Vagina (tissue), 2 donors: ENCODE data around the gene COX4I2. TPM values are rescaled to one million over a fixed set of nuclear protein-coding genes. Genes with fewer than 3 reads are reported as not detected.

Source experiments
- DNase-seq, 2 donors: peaks; one replicate each; pipeline ENCODE4 v3.0.0-alpha.2; 2017; ENCODE audit errors: extremely low spot score in 2 of 2
- H3K27ac ChIP-seq: fragments of 200-600 bp; sonication (generic); one replicate; pipeline ENCODE4 v1.5.1; 2019
- H3K27me3 ChIP-seq: fragments of 200-600 bp; sonication (generic); one replicate; pipeline ENCODE4 v1.5.1; 2019
- H3K36me3 ChIP-seq, 2 donors: fragments of 200-600 bp; sonication (generic); one replicate each; pipeline ENCODE4 v1.5.1; 2017 to 2019
- H3K4me1 ChIP-seq: fragments of 200-600 bp; sonication (generic); one replicate; pipeline ENCODE4 v1.5.1; 2019
- H3K4me3 ChIP-seq, 2 donors: fragments of 200-600 bp; sonication (generic); 1 replicate in 1 of 2; 2 replicates in 1 of 2; pipeline ENCODE4 v1.5.1; 2016 to 2019
- H3K9me3 ChIP-seq: fragments of 200-600 bp; sonication (generic); one replicate; pipeline ENCODE4 v1.5.1; 2019
- POLR2A ChIP-seq, 2 donors: fragments of 450-650 bp; IDR thresholded peaks; one replicate each; pipeline ENCODE4 v1.6.1; 2017; ENCODE audit warnings: antibody characterized with exemption in 2 of 2, mild to moderate bottlenecking in 2 of 2, moderate library complexity in 2 of 2
- POLR2AphosphoS5 ChIP-seq, 2 donors: sonication (generic); formaldehyde crosslinking; IDR thresholded peaks; one replicate each; pipeline ENCODE4 v1.9.0; 2017; ENCODE audit warnings: antibody characterized with exemption in 2 of 2, mild to moderate bottlenecking in 2 of 2, low read depth in 1 of 2; ENCODE audit not compliant: insufficient read depth in 1 of 2
- intact Hi-C: fragments of 100-400 bp; cut with DNase I; formaldehyde crosslinking; loops from one replicate; pipeline ENCODE4 v1.15.1; 2023
- total RNA-seq: library from RNA; depleted of rRNA; stranded (reverse); fragments of >200 nt; gene quantifications from one replicate; pipeline ENCODE4 v1.2.3, GENCODE V29; 2016
- TF ChIP-seq, protein P1 (sequence below), 3 experiments: fragments of 450-650 bp in 2 of 3; fragments of 200-600 bp in 1 of 3; sonication (generic) in 1 of 3; IDR thresholded peaks; one replicate each; pipeline ENCODE4 v1.5.1; 2017 to 2019; ENCODE audit warnings: antibody characterized with exemption in 3 of 3, mild to moderate bottlenecking in 2 of 3, moderate library complexity in 2 of 3

COX4I2 gene
- total RNA-seq, 1 donor from 2014 or later = 2.5 TPM

DNA sequence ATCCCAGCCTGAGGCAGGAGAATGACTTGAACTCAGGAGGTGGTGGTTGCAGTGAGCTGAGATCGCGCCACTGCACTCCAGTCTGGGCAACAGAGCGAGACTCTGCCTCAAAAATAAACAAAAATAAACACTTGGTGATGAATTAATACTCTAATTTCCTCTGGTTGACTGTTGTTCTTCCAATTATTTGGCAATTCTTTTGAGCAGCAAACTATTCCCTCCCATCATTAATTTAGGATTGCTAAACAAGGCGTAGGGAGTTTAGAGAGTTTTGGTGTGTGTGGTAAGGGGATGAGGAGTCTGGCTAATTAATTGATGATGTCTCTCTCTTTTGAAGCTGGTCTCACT is 35.3 kb upstream of the COX4I2 start:
- Histone ChIP-seq H3K27ac (no peak overlapping the region), H3K9me3 (no peaks in the 10 kb centered on the region), H3K36me3 (no peaks in the 10 kb centered on the region), H3K4me3 (no peak overlapping the region), H3K27me3 (no peaks in the 10 kb centered on the region), H3K4me1 (peaks cover 41% of the 10 kb centered on the region)
- intact Hi-C loops = no loop called here
- DNase-seq = no peak
- TF ChIP-seq, protein P1, sequence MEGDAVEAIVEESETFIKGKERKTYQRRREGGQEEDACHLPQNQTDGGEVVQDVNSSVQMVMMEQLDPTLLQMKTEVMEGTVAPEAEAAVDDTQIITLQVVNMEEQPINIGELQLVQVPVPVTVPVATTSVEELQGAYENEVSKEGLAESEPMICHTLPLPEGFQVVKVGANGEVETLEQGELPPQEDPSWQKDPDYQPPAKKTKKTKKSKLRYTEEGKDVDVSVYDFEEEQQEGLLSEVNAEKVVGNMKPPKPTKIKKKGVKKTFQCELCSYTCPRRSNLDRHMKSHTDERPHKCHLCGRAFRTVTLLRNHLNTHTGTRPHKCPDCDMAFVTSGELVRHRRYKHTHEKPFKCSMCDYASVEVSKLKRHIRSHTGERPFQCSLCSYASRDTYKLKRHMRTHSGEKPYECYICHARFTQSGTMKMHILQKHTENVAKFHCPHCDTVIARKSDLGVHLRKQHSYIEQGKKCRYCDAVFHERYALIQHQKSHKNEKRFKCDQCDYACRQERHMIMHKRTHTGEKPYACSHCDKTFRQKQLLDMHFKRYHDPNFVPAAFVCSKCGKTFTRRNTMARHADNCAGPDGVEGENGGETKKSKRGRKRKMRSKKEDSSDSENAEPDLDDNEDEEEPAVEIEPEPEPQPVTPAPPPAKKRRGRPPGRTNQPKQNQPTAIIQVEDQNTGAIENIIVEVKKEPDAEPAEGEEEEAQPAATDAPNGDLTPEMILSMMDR (IDR thresholded peaks at IDR 0.05) = no peak
- TF ChIP-seq POLR2AphosphoS5 (IDR thresholded peaks at IDR 0.05; ENCODE audit: insufficient read depth in 1 of 2, low read depth in 1 of 2) (no peak), POLR2A (IDR thresholded peaks at IDR 0.05) (no peak)

DNA sequence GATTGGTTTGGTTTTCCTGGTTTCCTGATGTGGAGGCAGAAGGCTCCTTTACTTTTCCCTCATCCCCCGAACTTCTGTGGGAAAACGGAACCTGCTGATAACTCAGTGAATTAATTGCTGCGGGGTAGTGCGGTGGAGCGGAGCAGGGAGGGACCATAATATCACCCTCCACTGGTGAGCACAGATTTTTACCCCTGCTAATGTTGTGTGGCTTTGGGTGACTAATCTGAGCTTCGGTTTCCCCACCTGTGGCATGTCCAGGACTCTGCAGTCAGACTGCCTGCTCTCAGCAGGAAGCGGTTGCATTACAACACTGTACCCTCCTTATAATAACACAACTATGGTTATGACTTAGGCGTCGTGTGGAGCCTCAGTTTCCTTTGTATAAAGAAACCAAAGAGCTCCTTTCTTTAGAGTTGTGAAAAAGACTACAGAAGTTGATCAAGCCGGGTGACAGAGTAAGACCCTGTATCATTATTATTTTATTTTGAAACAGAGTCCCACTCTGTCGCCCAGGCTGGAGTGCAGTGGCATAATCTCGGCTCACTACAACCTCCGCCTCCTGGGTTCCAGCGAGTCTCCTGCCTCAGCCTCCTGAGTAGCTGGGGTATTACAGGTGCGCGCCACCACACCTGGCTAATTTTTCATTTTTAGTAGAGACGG is 34.8 kb upstream of the COX4I2 start:
- Histone ChIP-seq H3K4me1 (peaks cover 45% of the 10 kb centered on the region), H3K4me3 (no peak overlapping the region), H3K9me3 (no peaks in the 10 kb centered on the region), H3K27me3 (no peaks in the 10 kb centered on the region), H3K27ac (no peak overlapping the region), H3K36me3 (no peaks in the 10 kb centered on the region)
- no peak for DNase-seq
- intact Hi-C loops = no loop called here
- TF ChIP-seq, protein P1 (IDR thresholded peaks at IDR 0.05) = no peak
- no peak for TF ChIP-seq POLR2A (IDR thresholded peaks at IDR 0.05)
- TF ChIP-seq POLR2AphosphoS5 (IDR thresholded peaks at IDR 0.05; ENCODE audit: insufficient read depth in 1 of 2, low read depth in 1 of 2) = no peak

DNA sequence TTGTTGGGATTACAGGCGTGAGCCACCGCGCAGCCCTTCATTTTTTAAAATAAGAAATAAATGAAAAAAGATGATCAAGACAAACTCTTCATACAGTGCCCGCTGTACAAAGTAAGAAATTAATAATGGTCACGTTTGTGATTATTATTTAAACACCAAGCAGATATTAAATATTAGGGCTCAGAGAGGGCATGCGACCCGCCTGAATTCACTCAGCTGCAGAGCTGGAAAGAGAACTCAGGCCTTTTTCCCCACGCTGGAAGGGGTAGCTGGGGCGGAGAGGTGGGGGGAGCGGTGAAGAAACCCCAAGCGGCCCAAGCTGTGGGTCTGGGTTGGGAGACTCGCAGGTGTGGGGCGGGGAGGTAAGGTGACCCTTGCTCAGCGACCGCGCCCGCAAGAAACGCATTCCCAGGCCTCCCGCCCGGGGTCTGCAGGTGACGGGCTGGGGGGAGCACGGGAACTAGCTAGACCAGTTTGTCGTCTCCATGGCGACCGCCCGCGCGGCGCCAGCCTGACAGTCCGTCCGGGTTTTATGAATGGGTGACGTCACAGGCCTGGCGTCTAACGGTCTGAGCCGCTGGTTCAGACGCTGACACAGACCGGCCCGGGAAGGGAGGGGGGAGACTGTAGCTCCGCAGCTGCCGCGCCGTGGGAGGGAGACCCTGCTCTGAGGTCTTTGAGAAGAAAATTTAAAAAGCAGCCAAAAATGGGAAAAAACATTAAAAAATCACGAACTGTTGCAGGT is 33.7 kb upstream of the COX4I2 start:
- no peaks in the 10 kb centered on the region for H3K27me3 ChIP-seq
- intact Hi-C loops = loop anchor here (2.0 kb wide), 1 partner anchor 31 kb away; no protein-coding TSS in a partner anchor
- peak overlapping the region; percentile 77 for H3K27ac ChIP-seq
- peak overlapping the region; percentile 71 to 96 for H3K4me3 ChIP-seq
- H3K36me3 ChIP-seq = no peaks in the 10 kb centered on the region
- DNase-seq = peak in 1 of 2 donors; percentile 97
- H3K4me1 ChIP-seq = peaks cover 56% of the 10 kb centered on the region
- H3K9me3 ChIP-seq = no peaks in the 10 kb centered on the region
- TF ChIP-seq POLR2A (IDR thresholded peaks at IDR 0.05) = peak in 1 of 2 donors; percentile 57
- TF ChIP-seq, protein P1 (IDR thresholded peaks at IDR 0.05) = no peak
- TF ChIP-seq POLR2AphosphoS5 (IDR thresholded peaks at IDR 0.05; ENCODE audit: insufficient read depth in 1 of 2, low read depth in 1 of 2) = peak; percentile 68 to 76

DNA sequence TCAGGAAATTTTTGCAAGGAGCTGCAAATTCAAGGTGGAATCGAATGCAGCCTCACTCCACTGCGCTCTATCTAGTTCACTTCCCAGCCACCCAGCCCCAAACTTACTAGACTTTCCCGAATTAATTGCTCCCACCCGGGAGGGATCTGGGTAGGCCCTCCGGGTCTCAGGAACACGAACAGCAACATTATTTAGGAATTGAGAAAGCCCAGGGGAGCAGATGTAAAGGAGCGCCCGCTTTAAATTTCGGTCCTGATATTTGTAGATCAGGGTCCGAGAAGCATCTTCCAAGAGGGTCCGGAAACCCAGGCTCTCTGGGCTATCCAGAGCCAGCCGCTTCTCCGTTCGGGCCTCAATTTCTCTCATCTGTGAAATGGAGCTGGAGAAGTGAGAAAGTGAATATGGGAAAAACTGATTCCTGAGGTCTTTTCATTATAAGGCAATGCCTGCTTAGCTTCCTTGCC is 33.1 kb upstream of the COX4I2 start:
- Histone ChIP-seq H3K4me1 (peaks cover 60% of the 10 kb centered on the region), H3K9me3 (no peaks in the 10 kb centered on the region), H3K27ac (peak overlapping the region; percentile 77), H3K4me3 (peak overlapping the region; percentile 71 to 96), H3K27me3 (no peaks in the 10 kb centered on the region), H3K36me3 (no peaks in the 10 kb centered on the region)
- DNase-seq = no peak
- intact Hi-C loops = loop anchor here (2.0 kb wide), 1 partner anchor 32 kb away; no protein-coding TSS in a partner anchor
- TF ChIP-seq POLR2AphosphoS5 (IDR thresholded peaks at IDR 0.05; ENCODE audit: insufficient read depth in 1 of 2, low read depth in 1 of 2) (no peak), POLR2A (IDR thresholded peaks at IDR 0.05) (no peak)
- TF ChIP-seq, protein P1 (IDR thresholded peaks at IDR 0.05) = no peak
